Suppressor macrophage treated with lipopolysaccharide for 1 hour (primary cell): ENCODE measurements around the gene WIPI1.
"Not testable (repeated sequence)": the region's sequence is repeated elsewhere in the genome, so short reads cannot be mapped to it uniquely, and the experiment has no call there.

Experiments
- DNase-seq, 3 donors: peaks; one replicate each; pipeline ENCODE4 v3.0.0-alpha.2; 2020 to 2022

Gene WIPI1

DNA sequence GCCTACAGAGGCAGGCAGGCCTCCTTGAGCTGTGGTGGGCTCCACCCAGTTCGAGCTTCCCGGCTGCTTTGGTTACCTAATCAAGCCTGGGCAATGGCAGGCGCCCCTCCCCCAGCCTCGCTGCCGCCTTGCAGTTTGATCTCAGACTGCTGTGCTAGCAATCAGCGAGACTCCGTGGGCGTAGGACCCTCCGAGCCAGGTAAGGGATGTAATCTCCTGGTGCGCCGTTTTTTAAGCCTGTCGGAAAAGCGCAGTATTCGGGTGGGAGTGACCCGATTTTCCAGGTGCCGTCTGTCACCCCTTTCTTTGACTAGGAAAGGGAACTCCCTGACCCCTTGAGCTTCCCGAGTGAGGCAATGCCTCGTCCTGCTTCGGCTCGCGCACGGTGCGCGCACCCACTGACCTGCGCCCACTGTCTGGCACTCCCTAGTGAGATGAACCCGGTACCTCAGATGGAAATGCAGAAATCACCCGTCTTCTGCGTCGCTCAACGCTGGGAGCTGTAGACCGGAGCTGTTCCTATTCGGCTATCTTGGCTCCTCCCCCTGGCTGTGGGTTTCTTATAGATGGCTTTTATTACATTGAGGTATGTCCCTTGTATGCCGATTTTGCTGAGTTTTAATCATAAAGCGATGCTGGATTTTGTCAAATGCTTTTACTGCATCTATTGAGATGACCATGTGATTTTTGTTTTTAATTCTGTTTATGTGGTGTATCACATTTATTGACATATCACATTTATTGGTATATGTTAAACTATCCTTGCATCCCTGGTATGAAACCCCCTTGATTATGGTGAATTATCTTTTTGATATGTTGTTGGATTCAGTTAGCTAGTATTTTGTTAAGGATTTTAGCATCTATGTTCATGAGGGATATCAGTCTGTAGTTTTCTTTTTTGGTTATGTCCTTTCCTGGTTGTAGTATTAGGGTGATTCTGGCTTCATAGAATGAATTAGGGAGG is 43.4 kb downstream of the WIPI1 start:
- peak; percentile 44 to 59 (median 49) for DNase-seq

GRCh38 chr17:68407656-68408055 is 49.6 kb downstream of the WIPI1 start:
- DNase-seq: not testable (repeated sequence)

- DNase-seq: not testable (repeated sequence)
Observed at GRCh38 chr17:68403837-68404236, 53.5 kb downstream of the WIPI1 start.

GRCh38 chr17:68403122-68403521 is 54.2 kb downstream of the WIPI1 start:
- DNase-seq: no peak

DNA sequence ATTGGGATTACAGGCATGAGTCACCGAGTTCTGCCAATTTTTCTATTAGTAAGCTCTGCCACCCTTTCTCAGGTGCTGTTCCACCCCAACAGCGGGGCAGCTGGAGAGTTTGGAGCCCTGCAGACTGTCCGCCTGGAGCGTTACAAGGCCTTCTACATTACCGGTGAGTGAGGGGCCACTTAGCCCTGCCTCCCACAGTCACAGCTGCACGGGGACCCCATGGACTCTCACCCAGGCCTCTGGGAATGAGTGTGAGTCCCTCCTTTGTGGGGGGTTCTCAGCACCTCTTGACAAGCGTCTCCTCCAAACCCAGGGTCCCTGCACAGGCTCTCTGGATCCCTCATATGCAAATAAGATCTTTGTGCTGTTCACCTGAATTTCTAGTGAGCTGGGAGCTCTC is 56.0 kb downstream of the WIPI1 start:
- no peak for DNase-seq

GRCh38 chr17:68400404-68400735 is 56.9 kb downstream of the WIPI1 start:
- no peak for DNase-seq

- peak; percentile 77 to 88 (median 87) for DNase-seq
Observed at GRCh38 chr17:68399638-68400403, 57.5 kb downstream of the WIPI1 start.

- peak; percentile 88 to 92 (median 91) for DNase-seq
Observed at GRCh38 chr17:68398691-68399637, 58.3 kb downstream of the WIPI1 start.

GRCh38 chr17:68397108-68397536 is 60.2 kb downstream of the WIPI1 start:
- DNase-seq: no peak

DNA sequence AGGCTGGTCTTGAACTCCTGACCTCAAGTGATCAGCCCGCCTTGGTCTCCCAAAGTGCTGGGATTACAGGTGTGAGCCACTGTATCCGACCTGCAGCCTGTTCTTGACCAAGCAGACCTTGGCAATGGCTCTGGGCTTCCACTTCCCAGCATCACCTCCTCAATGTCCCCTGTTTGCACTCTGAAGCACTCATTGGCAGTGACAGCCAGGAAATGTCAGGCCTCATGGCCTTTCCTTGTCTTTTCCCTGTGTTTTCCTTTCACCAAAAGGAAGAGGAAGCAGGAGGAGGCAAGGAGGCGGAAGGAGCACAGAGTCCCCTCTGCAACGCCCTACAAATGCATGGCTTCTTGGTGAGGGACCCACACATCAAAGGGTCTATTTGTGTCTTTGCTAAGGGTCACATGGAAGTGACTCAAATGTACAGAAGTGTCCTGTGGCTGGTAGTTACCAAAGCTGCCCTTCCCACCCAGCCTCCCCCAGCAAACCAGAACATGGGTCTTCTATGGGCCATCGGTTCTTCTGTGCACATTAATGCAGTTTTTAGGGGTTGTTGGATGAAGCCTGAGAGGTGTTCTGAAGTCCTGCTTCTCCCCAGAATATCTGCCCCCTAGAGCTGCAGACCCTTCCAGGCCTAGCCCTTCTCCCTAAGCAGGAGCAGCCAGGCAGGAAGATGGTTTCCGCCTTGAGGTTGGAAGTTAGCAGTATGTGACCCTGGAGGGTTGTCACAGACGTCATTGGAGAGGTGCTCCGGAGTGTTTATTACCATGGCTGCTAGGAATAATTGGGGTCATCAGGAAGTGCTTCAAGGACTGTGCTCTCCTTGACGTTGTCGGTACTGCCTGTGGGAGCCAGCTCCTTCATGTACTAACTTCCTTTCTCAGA is 60.8 kb downstream of the WIPI1 start:
- peak in 1 of 3 donors; percentile 22 for DNase-seq

- DNase-seq: no peak
Observed at GRCh38 chr17:68394608-68395331, 62.5 kb downstream of the WIPI1 start.

- DNase-seq: no peak
Observed at GRCh38 chr17:68391561-68392268, 65.6 kb downstream of the WIPI1 start.

GRCh38 chr17:68390888-68391545 is 66.3 kb downstream of the WIPI1 start:
- DNase-seq: no peak

DNA sequence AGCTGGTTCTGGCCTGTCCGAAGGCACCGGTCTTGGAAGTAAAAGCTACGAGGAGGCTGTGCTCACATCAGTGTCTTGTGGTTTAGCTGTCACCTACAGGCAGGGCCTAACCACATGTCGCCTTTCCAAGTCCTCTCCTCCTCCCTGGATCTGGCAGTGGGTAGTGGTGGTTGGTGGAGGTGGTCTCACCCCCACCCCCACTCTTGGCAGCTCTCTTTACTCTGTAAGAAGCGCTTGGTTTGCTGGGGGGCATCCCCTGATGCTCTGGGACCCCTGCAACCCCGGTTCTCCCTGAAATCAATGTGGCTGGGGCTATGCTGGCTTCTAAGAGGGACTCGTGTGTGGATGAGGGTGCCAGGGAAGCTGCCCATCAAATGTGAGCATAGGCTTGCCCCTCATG is 68.3 kb downstream of the WIPI1 start:
- DNase-seq: no peak

DNA sequence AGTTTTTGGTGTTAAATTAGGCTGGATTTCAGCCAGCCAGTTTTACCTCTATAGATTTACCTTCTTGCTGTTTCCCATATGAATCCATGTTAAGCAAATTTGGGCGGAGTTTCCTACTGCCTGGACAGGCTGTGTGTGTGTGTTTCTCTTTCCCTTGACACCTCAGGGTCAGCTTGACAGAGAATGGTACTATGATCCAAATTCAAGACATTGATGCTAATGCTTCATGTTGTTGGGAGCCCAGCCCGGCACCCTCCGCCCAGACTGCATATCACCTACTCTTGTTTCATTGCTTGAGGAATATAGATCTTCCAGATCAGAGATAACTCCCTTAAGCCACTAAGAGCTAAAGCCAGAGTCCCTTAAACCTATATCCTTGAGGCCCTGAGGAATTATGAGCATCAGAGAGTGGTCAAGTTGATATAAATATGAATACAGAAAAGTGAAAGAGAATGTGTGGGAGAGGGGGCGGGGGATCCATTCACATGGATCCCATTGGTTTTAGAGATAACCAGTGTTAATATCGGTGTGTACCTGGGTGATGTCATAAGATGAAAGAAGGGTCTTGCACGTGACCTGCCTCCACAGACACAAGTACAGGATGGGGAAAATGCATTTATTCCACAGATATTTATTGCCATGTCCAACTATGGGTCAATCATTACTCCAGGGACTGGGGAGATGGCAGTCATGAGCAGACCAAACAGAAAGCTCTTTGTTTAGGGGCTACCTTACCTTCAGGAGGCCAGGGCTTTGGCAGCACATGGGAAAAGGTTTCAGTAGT is 69.7 kb downstream of the WIPI1 start:
- no peak for DNase-seq

DNA sequence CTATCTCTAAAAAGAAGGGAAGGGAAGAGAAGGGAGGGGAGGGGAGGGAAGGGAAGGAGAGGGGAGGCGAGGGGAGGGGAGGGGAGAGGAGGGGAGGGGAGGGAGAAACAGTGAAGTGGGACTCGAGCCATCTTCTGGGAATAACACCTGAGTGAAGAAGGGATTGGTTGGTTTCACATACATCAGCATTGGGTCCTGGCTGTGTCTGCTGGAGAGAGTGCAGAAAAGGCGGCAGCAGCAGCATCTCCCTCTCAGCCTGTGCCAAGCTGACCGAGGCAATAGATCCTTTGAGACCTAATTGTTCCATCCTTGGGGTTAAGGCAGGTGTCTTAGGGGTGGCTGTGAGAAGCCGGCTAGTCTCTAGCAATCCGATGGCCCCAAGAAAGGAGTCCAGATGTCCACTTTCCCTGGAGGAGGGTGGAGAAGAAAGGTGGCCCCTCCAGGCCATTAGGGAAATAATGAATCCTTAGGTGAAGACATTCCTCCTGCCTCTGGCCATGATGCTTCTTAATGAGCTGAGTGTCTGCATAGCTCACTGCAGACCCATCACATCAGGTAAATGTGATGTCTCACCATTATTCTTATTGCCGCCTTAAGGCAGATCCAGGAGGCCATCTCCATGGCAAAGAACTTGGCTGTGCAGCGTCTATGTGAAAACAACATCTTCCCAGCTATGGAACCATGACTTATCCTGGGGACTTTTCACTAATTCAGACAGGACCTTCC is 71.6 kb downstream of the WIPI1 start:
- no peak for DNase-seq

- no peak for DNase-seq
Observed at GRCh38 chr17:68384941-68385340, 72.4 kb downstream of the WIPI1 start.

DNA sequence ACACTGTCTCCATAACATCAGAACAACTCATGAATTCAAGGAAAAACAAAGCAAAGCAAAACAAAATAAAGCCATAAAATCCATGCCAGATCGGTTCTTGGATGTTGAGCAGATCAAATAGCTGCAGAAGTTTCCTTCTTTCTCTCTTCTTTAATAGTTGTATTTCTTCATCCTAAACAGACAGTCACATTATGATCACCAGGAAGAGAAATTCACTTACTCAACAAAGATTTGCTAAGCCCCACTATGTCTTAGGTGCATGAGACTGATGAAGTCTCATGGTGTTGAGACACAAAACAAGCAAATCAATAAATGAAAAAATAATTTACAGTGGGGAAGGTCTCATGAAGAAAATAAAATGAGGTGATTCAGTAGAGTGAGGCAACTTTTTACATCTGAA is 72.8 kb downstream of the WIPI1 start:
- DNase-seq: peak in 2 of 3 donors; percentile 50
